ENCODE results near the gene DYRK1A.

DNA sequence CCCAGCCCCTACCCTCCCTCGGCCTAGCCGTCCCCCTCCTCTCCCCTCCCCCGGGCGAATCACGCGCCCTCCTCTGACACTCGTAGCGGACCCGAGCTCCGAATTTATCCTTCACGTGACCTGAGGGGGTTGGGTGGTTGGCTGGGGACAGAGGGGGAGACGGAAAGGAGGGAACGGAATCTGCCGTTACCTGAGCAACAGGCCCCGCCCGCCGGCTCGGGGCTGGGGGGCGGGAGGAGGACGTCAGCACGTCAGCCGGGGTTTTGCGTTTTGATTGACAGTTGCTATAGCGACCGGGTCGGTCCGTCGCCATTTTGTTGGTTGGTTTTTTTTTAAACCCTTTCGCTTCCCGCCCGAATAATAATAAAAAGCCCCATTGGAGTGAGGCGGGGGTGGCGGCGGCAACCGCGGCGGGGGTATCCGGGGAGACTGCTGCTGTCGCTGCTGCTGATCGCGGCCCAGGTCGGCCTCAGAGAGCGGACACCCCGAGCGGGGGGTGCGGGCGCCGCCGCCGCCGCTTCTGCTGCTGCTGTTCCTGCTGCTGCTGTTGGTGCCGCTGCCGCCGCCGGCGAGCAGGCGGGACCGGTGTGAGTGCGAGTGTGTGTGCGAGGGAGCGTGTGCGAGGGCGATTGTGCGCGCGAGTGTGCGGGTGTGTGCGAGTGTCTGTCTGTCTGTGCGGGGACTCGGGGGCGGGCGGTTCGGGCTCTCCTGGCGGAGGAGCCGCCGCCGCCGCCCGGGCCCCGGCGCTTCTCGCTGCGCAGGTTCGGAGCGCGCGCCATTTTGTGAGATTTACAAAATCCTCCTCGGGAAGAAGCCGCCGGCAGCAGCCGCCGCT, at the start of gene DYRK1A:
- TF ChIP-seq CTCF (IDR thresholded peaks at IDR 0.05; ENCODE audit: insufficient read depth, low read length, poor library complexity, severe bottlenecking) (no peak), EZH2phosphoT487 (conservative IDR thresholded peaks at IDR 0.05; ENCODE audit: low read length) (no peak)
